SK-N-MC (cell line): ENCODE results near the gene SDK2.

Experiments used
- EZH2 ChIP-seq: fragments of 200-600 bp; sonication (generic); IDR thresholded peaks from one replicate; pipeline ENCODE4 v1.6.1; 2017; ENCODE audit warnings: antibody characterized with exemption
- FOXP2 ChIP-seq: optimal IDR thresholded peaks from 2 replicates; pipeline ENCODE3; 2011; ENCODE audit warnings: mild to moderate bottlenecking, moderate library complexity; ENCODE audit not compliant: insufficient read depth; ENCODE audit errors: extremely low read length, control extremely low read depth
- POLR2AphosphoS5 ChIP-seq: IDR thresholded peaks from 2 replicates; pipeline ENCODE4 v1.6.1; 2012; ENCODE audit warnings: mild to moderate bottlenecking, low read depth, low read length, borderline replicate concordance

DNA sequence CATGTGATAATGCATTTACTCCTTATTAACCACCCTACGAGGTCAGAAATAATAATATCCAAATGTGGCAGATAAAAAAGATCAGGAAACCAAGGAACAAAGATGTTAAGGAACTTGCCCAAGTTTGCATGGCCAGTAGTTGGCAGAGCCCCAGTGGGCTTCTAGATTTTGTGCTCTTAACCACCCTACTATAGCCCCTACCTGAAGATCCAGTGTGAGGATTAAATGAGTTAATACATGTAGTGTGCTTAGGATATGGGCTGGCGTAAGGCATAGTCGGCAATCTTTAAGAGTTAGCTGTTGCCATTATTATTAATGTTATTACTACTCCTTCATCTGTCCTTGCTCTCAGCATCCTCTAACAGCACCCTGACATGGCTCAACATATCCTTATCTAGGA is 153.4 kb downstream of the SDK2 start:
- TF ChIP-seq POLR2AphosphoS5 (no peak), EZH2 (no peak), FOXP2 (no peak)
